Chondrocyte (in vitro differentiated cells): ENCODE results near the gene NEUROD2. TPM values are rescaled to one million over a fixed set of nuclear protein-coding genes. Genes with fewer than 3 reads are reported as not detected.

Experiments used
- DNase-seq: peaks from one replicate; pipeline ENCODE4 v3.0.0; 2021; ENCODE audit warnings: mixed read lengths, low spot score
- H3K27ac Mint-ChIP-seq: one replicate; pipeline ENCODE4 v1.8.0; 2021; ENCODE audit warnings: mild to moderate bottlenecking, moderate library complexity, mixed read lengths; ENCODE audit not compliant: unreplicated experiment
- H3K27me3 Mint-ChIP-seq: 2 replicates; pipeline ENCODE4 v1.8.0; 2021; ENCODE audit warnings: low read depth, mixed read lengths
- H3K36me3 Mint-ChIP-seq: 2 replicates; pipeline ENCODE4 v1.8.0; 2021; ENCODE audit warnings: low read depth, mixed read lengths
- H3K4me1 Mint-ChIP-seq: 2 replicates; pipeline ENCODE4 v1.8.0; 2021; ENCODE audit warnings: low read depth, mild to moderate bottlenecking, mixed read lengths
- H3K4me3 Mint-ChIP-seq: one replicate; pipeline ENCODE4 v1.8.0; 2021; ENCODE audit warnings: mild to moderate bottlenecking, moderate library complexity, mixed read lengths; ENCODE audit not compliant: unreplicated experiment
- H3K9me3 Mint-ChIP-seq: 2 replicates; pipeline ENCODE4 v1.8.0; 2021; ENCODE audit warnings: low read depth, mixed read lengths
- total RNA-seq: library from RNA; stranded (reverse); gene quantifications from 3 replicates; pipeline ENCODE4 v1.2.1, GENCODE V29; 2021
- TF ChIP-seq, protein P1 (sequence below): fragments of 200-600 bp; sonication (generic); IDR thresholded peaks from 2 replicates; pipeline ENCODE4 v1.5.0; 2021; ENCODE audit warnings: antibody characterized with exemption, mild to moderate bottlenecking, moderate library complexity

Gene NEUROD2
- total RNA-seq, 1 donor from 2014 or later, result not detected

DNA sequence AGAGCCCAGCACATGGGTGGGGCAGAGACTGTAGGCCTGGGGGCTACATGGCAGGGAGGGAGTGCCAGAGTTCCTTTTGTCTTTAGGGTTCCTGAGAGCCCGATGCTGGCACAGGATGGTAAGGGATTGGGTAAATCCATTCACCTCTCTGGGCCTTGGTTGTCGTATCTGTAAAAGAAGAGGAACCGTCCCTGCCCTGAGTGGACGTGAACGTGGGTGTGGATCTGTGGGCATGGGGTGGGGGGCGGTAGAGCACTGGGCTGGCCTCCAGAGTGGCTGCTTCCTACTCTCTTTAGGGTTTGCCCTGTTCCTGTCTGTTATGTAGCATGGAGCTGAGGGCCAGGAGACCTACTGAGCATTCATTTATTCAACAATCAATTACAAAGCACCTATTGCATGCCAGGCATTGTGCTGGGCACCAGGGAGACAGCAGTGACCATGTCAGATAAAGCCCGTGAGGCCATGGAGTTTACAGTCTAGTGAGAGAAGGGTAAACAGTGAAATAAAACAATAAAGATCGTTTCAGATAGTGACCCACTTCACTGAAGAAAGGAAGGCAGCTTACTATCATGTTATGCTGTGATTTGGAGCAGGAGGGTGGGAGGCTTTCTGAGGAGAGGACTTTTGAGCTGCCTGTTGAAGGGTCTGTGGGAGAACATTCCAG is 44.3 kb upstream of the NEUROD2 start:
- H3K4me3 Mint-ChIP-seq, result no peak overlapping the region
- H3K4me1 Mint-ChIP-seq, result peaks cover 11% of the 10 kb centered on the region
- no peak for DNase-seq
- H3K9me3 Mint-ChIP-seq, result no peaks in the 10 kb centered on the region
- no peak overlapping the region for H3K27ac Mint-ChIP-seq
- no peaks in the 10 kb centered on the region for H3K36me3 Mint-ChIP-seq
- no peaks in the 10 kb centered on the region for H3K27me3 Mint-ChIP-seq
- TF ChIP-seq, protein P1, sequence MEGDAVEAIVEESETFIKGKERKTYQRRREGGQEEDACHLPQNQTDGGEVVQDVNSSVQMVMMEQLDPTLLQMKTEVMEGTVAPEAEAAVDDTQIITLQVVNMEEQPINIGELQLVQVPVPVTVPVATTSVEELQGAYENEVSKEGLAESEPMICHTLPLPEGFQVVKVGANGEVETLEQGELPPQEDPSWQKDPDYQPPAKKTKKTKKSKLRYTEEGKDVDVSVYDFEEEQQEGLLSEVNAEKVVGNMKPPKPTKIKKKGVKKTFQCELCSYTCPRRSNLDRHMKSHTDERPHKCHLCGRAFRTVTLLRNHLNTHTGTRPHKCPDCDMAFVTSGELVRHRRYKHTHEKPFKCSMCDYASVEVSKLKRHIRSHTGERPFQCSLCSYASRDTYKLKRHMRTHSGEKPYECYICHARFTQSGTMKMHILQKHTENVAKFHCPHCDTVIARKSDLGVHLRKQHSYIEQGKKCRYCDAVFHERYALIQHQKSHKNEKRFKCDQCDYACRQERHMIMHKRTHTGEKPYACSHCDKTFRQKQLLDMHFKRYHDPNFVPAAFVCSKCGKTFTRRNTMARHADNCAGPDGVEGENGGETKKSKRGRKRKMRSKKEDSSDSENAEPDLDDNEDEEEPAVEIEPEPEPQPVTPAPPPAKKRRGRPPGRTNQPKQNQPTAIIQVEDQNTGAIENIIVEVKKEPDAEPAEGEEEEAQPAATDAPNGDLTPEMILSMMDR, result no peak

DNA sequence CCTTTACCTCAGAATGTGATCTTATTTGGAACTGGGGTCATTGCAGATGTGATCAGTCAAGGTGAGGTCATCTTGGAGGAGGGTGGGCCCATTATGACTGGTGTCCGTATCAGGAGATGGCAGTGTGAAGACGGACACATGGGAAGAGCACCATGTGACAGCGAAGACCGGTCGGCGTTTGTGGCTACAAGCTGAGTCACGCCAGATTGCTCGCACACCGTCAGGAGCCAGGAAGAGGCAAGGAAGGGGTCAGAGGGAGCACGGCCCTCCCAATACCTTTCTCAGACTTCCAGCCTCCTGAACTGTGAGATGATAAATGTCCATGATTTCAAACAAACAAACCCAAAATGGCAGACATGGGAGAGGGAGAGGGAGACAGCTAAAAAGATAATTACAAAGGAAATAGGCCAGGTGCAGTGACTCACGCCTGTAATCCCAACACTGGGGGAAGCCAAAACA is 42.4 kb upstream of the NEUROD2 start:
- no peak for DNase-seq
- Mint-ChIP-seq H3K9me3 (no peaks in the 10 kb centered on the region), H3K27ac (no peak overlapping the region), H3K36me3 (no peaks in the 10 kb centered on the region), H3K27me3 (no peaks in the 10 kb centered on the region), H3K4me3 (no peak overlapping the region), H3K4me1 (peaks cover 11% of the 10 kb centered on the region)
- TF ChIP-seq, protein P1, result no peak

DNA sequence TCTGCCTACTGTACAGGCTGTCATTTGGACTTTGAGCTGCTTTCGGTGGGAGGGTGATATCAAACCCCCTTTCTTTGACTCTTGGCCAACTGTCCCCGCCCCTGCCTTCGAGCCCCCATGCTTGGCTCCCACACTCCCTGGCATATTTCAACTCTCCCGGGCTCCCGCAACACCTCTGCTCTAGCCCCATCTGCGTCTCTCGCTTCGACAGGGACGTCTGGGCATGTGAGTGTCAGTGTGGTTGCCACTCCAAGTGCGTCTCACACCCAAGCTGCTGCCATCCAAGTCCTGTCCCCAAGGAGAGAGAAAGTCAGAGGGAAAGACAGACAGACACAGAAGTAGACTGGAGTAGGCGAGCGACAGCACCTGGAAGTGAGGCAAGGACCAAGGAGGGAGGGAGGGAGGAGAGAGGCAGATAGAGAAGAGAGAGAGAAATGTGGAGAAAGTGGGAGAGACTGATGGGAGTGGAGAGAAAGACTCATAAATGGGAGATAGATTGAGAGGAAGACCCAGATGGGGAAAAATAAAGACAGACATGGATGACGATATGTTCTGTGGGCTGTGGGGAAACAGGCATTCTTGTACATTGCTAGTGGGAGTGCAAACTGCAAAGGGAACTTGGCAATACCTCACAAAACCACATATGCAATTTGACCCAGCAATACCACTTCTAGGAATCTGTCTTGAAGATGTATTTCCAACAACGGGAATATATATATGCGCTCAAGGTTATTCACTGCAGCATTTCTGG is 41.1 kb upstream of the NEUROD2 start:
- Mint-ChIP-seq H3K27ac (peak overlapping the region; percentile 42), H3K27me3 (no peaks in the 10 kb centered on the region), H3K36me3 (no peaks in the 10 kb centered on the region), H3K4me1 (peaks cover 14% of the 10 kb centered on the region), H3K9me3 (no peaks in the 10 kb centered on the region), H3K4me3 (no peak overlapping the region)
- TF ChIP-seq, protein P1, result no peak
- no peak for DNase-seq

DNA sequence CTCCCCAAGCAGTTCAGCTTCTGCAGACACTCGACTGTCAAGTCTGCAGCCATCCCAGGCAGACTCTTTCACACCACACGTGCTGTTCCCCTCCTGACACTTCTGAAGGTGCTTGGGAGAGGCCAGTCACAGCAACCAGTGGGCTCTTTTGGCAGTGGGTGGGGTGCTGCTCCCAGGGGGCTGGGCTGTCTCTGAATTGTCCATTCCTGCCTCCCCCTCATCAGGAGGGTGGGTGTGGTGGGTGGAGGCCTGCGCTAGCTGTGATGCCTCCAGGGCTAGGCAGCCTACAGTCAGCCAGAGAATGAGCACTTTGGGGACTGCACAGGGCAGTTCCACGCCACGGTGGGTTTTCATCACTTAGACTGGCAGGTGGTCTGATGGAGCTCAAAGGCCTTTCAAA is 39.5 kb upstream of the NEUROD2 start:
- Mint-ChIP-seq H3K4me3 (no peak overlapping the region), H3K27me3 (no peaks in the 10 kb centered on the region), H3K27ac (no peak overlapping the region), H3K4me1 (peaks cover 26% of the 10 kb centered on the region), H3K9me3 (no peaks in the 10 kb centered on the region), H3K36me3 (no peaks in the 10 kb centered on the region)
- TF ChIP-seq, protein P1, result no peak
- no peak for DNase-seq

DNA sequence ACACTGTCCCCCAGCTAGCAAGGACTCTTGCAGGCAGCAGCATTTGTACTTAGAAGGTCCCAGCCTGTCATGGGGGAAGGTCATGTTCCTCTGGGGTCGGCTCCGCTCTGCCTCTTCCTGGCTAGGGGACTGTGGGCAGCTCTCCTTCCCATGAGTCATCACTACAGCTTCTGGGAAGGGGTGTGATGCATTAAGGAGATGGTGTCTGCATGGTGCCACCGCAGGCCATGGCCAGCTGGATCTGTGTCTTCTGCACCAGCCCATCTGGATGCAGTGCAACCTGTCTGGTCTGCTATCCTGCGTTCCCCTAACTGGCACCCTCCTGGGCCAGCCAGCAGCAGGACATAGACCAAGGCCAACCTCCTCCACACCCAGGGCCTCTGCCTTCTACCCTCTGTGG is 35.6 kb upstream of the NEUROD2 start:
- Mint-ChIP-seq H3K9me3 (no peaks in the 10 kb centered on the region), H3K4me3 (no peak overlapping the region), H3K36me3 (no peaks in the 10 kb centered on the region), H3K27ac (no peak overlapping the region), H3K27me3 (no peaks in the 10 kb centered on the region), H3K4me1 (peaks cover 36% of the 10 kb centered on the region)
- DNase-seq, result no peak
- TF ChIP-seq, protein P1, result no peak
